ENCODE results near the gene EGFLAM. TPM values are rescaled to one million over a fixed set of nuclear protein-coding genes. Genes with fewer than 3 reads are reported as not detected.

Gene EGFLAM
- total and polyA plus RNA-seq, 11 donors = 4.7 to 19.4 (median 8.0) TPM

DNA sequence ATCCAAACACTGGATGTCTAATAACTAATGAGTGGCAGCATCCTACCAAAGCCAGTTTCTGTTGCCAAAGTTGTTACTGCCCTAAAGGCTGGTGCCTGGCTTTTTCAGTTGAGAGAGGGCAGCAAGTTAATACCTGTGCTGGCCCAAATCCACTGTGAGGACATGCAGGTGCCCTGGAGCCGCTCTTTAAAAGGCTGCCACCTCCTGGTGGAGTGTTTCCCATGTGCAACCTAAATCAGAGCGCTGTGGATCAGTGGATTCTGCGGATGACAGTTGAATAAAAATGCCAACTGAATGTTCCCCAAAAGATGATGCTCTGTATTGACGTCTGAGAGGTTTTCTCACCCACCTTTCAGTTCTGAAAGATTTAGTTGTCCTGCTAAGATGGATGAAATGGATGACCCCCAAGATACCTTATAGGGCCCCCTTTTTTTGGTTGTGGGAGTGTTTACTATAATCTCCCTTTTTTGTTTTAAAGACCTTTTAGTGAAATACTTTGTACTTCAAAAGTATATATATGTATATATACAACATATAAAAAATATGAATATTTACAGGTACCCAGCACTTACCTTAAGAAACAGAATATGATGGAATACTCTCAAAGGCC lies 146.4 kb downstream of the EGFLAM start:
- Histone ChIP-seq H3K4me1 (no peaks in the 10 kb centered on the region), H3K36me3 (no peaks in the 10 kb centered on the region), H3K27me3 (peaks cover 0 to 10% (median 0%) of the 10 kb centered on the region in 9 donors), H3K9me3 (no peaks in the 10 kb centered on the region), H3K4me3 (no peak overlapping the region), H3K27ac (no peak overlapping the region)
- 41 to 60% (median 49%) methylated on average over 4 of the region's 4 CpGs for WGBS, 4 donors
- ATAC-seq = no peak
- TF ChIP-seq, protein P1, sequence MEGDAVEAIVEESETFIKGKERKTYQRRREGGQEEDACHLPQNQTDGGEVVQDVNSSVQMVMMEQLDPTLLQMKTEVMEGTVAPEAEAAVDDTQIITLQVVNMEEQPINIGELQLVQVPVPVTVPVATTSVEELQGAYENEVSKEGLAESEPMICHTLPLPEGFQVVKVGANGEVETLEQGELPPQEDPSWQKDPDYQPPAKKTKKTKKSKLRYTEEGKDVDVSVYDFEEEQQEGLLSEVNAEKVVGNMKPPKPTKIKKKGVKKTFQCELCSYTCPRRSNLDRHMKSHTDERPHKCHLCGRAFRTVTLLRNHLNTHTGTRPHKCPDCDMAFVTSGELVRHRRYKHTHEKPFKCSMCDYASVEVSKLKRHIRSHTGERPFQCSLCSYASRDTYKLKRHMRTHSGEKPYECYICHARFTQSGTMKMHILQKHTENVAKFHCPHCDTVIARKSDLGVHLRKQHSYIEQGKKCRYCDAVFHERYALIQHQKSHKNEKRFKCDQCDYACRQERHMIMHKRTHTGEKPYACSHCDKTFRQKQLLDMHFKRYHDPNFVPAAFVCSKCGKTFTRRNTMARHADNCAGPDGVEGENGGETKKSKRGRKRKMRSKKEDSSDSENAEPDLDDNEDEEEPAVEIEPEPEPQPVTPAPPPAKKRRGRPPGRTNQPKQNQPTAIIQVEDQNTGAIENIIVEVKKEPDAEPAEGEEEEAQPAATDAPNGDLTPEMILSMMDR (IDR thresholded peaks at IDR 0.05) = peak in 4 of 12 donors; percentile 5 to 41 (median 22)
- TF ChIP-seq POLR2A (IDR thresholded peaks at IDR 0.05) = no peak
- no peak for DNase-seq
- intact Hi-C loops (cut with DNase I) = loop anchor here in 1 of 10 donors (10.0 kb wide), 1 partner anchor 200 kb away; no protein-coding TSS in a partner anchor

DNA sequence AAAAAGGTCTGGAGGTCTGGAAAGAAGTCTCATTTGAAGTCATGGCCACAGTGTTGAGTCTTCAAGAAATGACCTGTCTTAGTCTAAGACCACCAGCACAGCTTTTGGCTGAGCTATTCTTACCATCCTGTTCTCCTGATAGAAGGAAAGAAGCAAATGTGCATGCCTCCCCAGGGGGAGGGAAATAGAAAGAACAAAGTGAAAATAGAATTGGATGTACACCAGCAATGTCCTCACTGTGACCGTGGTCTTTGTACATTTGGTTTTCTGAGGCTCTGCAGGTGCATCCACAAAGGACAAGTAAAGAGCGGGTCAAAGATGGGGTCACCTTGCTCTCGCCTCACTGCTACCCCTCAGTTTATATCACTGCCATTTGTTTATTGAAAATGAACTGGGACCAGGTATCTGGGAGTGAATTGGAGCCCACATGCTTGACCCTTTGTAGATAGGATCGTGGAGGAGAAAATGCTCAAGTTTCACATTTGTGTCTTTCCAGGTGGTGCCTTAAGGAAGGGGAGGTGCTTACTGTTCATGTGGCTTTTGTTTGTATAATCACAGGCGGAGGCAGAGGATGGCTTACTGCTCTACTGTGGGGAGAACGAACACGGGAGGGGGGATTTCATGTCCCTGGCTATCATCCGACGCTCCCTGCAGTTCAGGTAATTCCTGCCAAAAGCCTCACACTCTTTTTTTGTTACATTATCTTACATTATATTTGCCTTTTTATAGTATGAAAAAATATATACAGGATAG lies 150.3 kb downstream of the EGFLAM start:
- ATAC-seq (no peak), DNase-seq (no peak)
- TF ChIP-seq, protein P1 (IDR thresholded peaks at IDR 0.05) = no peak
- TF ChIP-seq POLR2A (IDR thresholded peaks at IDR 0.05) = no peak
- Histone ChIP-seq H3K27me3 (peaks cover 0 to 7% (median 0%) of the 10 kb centered on the region in 9 donors), H3K4me1 (no peaks in the 10 kb centered on the region), H3K4me3 (no peak overlapping the region), H3K27ac (no peak overlapping the region), H3K9me3 (no peaks in the 10 kb centered on the region), H3K36me3 (no peaks in the 10 kb centered on the region)
- intact Hi-C loops (cut with DNase I) = loop anchor here in 1 of 10 donors (10.0 kb wide), 1 partner anchor 204 kb away; no protein-coding TSS in a partner anchor
- WGBS, 4 donors = 76 to 83% (median 80%) methylated on average over 9 of the region's 9 CpGs

DNA sequence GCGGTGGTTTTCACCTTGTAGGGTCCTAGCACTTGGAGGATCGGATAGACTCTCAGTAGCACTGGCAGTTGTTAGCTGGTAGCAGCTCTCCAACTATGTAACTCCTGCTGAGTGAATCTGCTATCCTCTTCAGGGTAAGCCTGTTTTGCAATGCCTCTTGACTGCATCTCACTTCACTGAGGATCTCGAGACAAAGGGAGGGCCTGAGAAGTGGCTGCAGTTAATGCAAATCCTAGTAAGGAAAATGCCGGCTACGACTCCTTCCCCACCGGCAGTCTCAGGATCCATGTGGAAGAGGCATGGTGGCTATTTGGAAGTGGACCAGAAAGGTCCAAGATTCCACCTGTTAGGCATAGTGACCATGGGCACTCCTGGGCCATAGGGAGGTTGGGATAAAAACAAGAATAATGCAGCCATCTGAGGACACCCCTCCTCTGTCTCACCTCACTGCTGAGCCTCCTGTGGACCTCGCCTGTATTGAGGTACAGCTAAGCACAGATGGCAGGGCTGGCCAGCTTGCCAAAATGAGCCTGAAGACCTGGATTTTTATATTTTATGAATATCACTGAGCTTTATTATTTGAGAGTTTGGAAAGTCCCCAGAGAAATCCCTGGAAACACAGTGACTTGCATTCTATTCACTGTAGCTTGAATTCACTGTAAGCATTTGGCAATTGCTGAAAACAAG lies 152.1 kb downstream of the EGFLAM start:
- TF ChIP-seq POLR2A (IDR thresholded peaks at IDR 0.05) = no peak
- TF ChIP-seq, protein P1 (IDR thresholded peaks at IDR 0.05) = no peak
- no peak overlapping the region for H3K27ac ChIP-seq
- intact Hi-C loops (cut with DNase I) = no loop called here
- ATAC-seq = no peak
- H3K4me1 ChIP-seq = no peaks in the 10 kb centered on the region
- H3K27me3 ChIP-seq = peaks cover 0 to 7% (median 0%) of the 10 kb centered on the region in 9 donors
- WGBS, 4 donors = 80 to 88% (median 85%) methylated on average over 7 of the region's 7 CpGs
- no peaks in the 10 kb centered on the region for H3K36me3 ChIP-seq
- no peaks in the 10 kb centered on the region for H3K9me3 ChIP-seq
- H3K4me3 ChIP-seq = no peak overlapping the region
- no peak for DNase-seq

DNA sequence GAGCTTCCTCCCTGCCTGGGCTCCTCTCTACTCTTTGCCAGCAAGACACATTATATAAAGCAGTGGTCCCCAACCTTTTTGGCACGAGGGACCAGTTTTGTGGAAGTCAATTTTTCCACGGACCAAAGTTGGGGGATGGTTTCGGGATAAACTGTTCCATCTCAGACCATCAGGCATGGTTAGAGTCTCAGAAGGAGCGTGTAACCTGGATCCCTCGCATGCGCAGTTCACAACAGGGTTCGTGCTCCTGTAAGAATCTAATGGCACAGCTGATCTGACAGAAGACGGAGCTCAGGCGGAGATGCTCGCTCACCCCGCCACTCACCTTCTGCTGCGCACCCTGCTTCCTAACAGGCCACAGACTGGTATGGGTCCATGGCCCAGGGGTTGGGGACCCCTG lies 155.3 kb downstream of the EGFLAM start:
- Histone ChIP-seq H3K27me3 (peaks cover 0 to 7% (median 0%) of the 10 kb centered on the region in 9 donors), H3K4me1 (peaks cover 0 to 9% (median 0%) of the 10 kb centered on the region in 12 donors), H3K36me3 (no peaks in the 10 kb centered on the region), H3K4me3 (no peak overlapping the region), H3K9me3 (no peaks in the 10 kb centered on the region), H3K27ac (no peak overlapping the region)
- TF ChIP-seq, protein P1 (IDR thresholded peaks at IDR 0.05) = no peak
- TF ChIP-seq POLR2A (IDR thresholded peaks at IDR 0.05) = no peak
- intact Hi-C loops (cut with DNase I) = no loop called here
- WGBS, 4 donors = 85 to 89% (median 87%) methylated on average over 8 to 12 of the region's 12 CpGs
- ATAC-seq (no peak), DNase-seq (no peak)

Data from heart left ventricle (tissue), 16 donors.